ENCODE measurements around the gene ANKRD33. TPM values are rescaled to one million over a fixed set of nuclear protein-coding genes. Genes with fewer than 3 reads are reported as not detected.

Gene ANKRD33
- total RNA-seq, 2 donors from 2014 or later: not detected

DNA sequence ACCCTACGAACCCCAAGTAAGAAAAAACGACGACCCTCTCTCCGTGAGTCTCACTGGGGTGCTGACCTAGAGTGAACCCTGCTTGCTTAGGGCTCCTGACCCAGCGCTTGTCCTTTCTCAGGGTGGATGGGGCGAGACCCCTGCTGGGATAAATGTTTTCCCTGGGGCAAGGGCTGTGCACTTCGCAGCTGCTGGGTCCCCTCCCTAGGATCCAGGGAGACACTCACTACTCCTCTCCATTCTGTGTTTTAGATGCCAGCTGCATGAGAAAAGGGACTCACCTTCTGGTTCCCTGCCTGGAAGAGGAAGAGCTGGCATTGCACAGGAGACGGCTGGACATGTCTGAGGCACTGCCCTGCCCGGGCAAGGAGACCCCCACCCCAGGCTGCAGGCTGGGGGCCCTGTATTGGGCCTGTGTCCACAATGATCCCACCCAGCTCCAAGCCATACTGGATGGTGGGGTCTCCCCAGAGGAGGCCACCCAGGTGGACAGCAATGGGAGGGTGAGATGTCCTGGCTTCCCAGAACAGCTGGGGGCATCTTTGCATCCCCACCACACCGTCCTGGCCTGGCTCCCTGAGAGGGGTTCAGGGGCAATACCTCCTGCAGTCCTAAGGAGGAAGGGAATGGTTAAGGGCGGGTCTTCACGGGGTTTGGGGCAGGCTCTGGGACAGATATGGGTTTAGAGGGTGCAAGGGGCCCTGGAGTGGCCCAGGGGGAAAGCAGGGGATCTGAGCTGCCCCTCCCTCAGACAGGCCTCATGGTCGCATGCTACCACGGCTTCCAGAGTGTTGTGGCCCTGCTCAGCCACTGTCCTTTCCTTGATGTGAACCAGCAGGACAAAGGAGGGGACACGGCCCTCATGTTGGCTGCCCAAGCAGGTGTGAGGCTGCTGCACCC is 663 bp downstream of the ANKRD33 start:
- DNase-seq (ENCODE audit: low spot score): no peak
- TF ChIP-seq, protein P1, sequence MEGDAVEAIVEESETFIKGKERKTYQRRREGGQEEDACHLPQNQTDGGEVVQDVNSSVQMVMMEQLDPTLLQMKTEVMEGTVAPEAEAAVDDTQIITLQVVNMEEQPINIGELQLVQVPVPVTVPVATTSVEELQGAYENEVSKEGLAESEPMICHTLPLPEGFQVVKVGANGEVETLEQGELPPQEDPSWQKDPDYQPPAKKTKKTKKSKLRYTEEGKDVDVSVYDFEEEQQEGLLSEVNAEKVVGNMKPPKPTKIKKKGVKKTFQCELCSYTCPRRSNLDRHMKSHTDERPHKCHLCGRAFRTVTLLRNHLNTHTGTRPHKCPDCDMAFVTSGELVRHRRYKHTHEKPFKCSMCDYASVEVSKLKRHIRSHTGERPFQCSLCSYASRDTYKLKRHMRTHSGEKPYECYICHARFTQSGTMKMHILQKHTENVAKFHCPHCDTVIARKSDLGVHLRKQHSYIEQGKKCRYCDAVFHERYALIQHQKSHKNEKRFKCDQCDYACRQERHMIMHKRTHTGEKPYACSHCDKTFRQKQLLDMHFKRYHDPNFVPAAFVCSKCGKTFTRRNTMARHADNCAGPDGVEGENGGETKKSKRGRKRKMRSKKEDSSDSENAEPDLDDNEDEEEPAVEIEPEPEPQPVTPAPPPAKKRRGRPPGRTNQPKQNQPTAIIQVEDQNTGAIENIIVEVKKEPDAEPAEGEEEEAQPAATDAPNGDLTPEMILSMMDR (IDR thresholded peaks at IDR 0.05): no peak
- peaks cover 6 to 9% of the 10 kb centered on the region in 2 donors for H3K4me1 ChIP-seq (ENCODE audit: control insufficient read depth in 1 of 2, low read depth in 2 of 2)
- H3K9me3 ChIP-seq: no peaks in the 10 kb centered on the region
- no peak overlapping the region for H3K4me3 ChIP-seq
- no peaks in the 10 kb centered on the region for H3K36me3 ChIP-seq
- ATAC-seq (ENCODE audit: insufficient number of reproducible peaks, low FRiP score, low read depth): no peak
- H3K27me3 ChIP-seq (replicated peaks; ENCODE audit: insufficient read depth): no peaks in the 10 kb centered on the region
- H3K27ac ChIP-seq: no peak overlapping the region

DNA sequence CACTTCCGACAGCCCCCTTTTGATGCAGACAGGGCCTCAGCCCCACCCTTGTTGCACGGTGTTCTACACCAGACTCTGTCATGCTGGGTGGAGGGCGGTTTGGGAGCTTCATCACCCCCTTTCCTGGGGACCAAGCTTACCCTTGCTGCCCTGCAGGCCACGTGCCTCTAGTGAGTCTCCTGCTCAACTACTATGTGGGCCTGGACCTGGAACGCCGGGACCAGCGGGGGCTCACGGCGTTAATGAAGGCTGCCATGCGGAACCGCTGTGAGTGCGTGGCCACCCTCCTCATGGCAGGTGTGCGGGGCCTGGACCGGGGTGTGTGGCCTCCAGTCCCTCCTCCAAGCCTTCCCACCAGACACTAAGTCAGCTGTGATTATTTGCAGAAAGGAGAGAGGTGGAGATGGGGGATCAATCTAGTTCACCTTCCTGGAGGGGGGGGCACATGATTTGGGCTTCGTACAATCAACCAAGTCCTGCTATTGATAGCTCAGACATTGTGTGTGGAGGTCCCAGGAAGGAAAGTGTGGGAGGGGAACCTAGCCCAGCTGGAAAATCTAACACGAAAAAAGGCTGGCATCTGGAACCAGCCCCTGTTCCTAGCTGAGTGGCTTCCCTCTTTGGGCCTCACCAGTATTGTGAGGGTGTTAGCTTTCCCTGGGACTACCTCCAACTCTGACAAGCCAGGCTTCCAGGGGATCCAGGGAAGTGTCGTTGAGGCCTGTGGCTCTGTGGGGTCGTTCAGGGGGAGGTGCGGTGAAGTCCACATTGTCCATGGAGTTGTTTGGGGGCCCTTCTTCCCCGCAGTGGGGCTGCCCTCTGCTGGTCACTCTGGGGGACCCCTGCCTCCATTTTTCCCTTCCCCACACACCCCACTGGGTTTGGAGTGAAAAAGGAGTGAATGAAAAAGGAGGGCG is 1.6 kb downstream of the ANKRD33 start:
- H3K36me3 ChIP-seq: no peaks in the 10 kb centered on the region
- DNase-seq (ENCODE audit: low spot score) (no peak), ATAC-seq (ENCODE audit: insufficient number of reproducible peaks, low FRiP score, low read depth) (no peak)
- TF ChIP-seq, protein P1 (IDR thresholded peaks at IDR 0.05): no peak
- no peak overlapping the region for H3K27ac ChIP-seq
- peaks cover 6 to 9% of the 10 kb centered on the region in 2 donors for H3K4me1 ChIP-seq (ENCODE audit: control insufficient read depth in 1 of 2, low read depth in 2 of 2)
- no peaks in the 10 kb centered on the region for H3K9me3 ChIP-seq
- H3K4me3 ChIP-seq: no peak overlapping the region
- no peaks in the 10 kb centered on the region for H3K27me3 ChIP-seq (replicated peaks; ENCODE audit: insufficient read depth)

- Histone ChIP-seq H3K4me1 (ENCODE audit: control insufficient read depth in 1 of 2, low read depth in 2 of 2) (peaks cover 6 to 9% of the 10 kb centered on the region in 2 donors), H3K9me3 (no peaks in the 10 kb centered on the region), H3K4me3 (no peak overlapping the region), H3K27me3 (replicated peaks; ENCODE audit: insufficient read depth) (no peaks in the 10 kb centered on the region), H3K36me3 (no peaks in the 10 kb centered on the region), H3K27ac (no peak overlapping the region)
- TF ChIP-seq, protein P1 (IDR thresholded peaks at IDR 0.05): no peak
- DNase-seq (ENCODE audit: low spot score) (no peak), ATAC-seq (ENCODE audit: insufficient number of reproducible peaks, low FRiP score, low read depth) (no peak)
Measured at GRCh38 chr12:51890133-51890464, 2.2 kb downstream of the ANKRD33 start.

DNA sequence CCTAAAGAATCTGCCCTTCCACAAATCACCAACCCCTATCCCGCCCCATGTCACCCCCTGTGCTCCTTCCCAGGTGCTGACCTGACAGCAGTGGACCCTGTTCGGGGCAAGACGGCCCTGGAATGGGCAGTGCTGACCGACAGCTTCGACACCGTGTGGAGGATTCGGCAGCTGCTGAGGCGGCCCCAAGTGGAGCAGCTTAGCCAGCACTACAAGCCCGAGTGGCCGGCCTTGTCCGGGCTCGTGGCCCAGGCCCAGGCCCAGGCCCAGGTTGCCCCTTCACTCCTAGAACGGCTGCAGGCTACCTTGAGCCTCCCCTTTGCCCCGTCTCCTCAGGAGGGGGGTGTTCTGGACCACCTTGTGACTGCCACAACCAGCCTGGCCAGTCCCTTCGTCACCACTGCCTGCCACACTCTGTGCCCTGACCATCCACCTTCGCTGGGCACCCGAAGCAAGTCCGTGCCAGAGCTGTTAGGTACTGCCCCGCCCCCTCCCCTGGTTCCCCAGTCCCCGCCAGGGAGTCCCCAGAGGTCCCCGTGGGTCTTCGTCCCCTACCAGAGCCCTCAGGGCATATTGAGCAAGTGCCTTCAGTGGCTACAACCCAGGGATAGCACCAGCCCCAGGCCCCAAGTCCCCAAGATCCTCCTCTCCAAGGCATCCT is 2.7 kb downstream of the ANKRD33 start:
- no peak overlapping the region for H3K4me3 ChIP-seq
- no peaks in the 10 kb centered on the region for H3K27me3 ChIP-seq (replicated peaks; ENCODE audit: insufficient read depth)
- peaks cover 6 to 9% of the 10 kb centered on the region in 2 donors for H3K4me1 ChIP-seq (ENCODE audit: control insufficient read depth in 1 of 2, low read depth in 2 of 2)
- TF ChIP-seq, protein P1 (IDR thresholded peaks at IDR 0.05): no peak
- ATAC-seq (ENCODE audit: insufficient number of reproducible peaks, low FRiP score, low read depth): no peak
- H3K27ac ChIP-seq: no peak overlapping the region
- H3K9me3 ChIP-seq: no peaks in the 10 kb centered on the region
- no peak for DNase-seq (ENCODE audit: low spot score)
- no peaks in the 10 kb centered on the region for H3K36me3 ChIP-seq

Measured in thoracic aorta (tissue), 2 donors.